IMR-90 (cell line): ENCODE data around the gene RPTOR. TPM values are rescaled to one million over a fixed set of nuclear protein-coding genes. Genes with fewer than 3 reads are reported as not detected.
A peak's percentile ranks its signal among the peaks of the same experiment; 100 is the strongest.

Source experiments
- ATAC-seq: fragments of 200-7000 bp; cut with Tn5 transposase; 2 replicates; pipeline ENCODE4 v1.9.1; 2020; ENCODE audit warnings: low read depth, mild to moderate bottlenecking, moderate library complexity
- BruUV-seq: library from RNA; stranded (reverse); fragments of 400-500 nt; replicated peaks from 2 replicates; lab custom pipeline; 2021; lab: Mats Ljungman, UMichigan
- CTCF ChIA-PET: fragments of 300-600 bp; formaldehyde crosslinking; extraction: SDS; loops from one replicate; lab custom pipeline; 2021; ENCODE audit warnings: antibody characterized with exemption; lab: Yijun Ruan, JAX
- POLR2A ChIA-PET: fragments of 300-600 bp; sonication (Branson Sonifier 250); formaldehyde crosslinking; loops from one replicate; lab custom pipeline; 2022; ENCODE audit warnings: antibody characterized with exemption; ENCODE audit not compliant: unreplicated experiment; lab: Charles Lee
- DNase-seq: peaks from one replicate; pipeline ENCODE4 v3.0.0; 2013
- H2AFZ ChIP-seq: replicated peaks from 2 replicates; pipeline ENCODE3; 2013; ENCODE audit warnings: low read length, mild to moderate bottlenecking; ENCODE audit not compliant: poor library complexity
- H2AK5ac ChIP-seq: 2 replicates; pipeline ENCODE4 v1.6.1; 2013; ENCODE audit warnings: low read depth, low read length, inconsistent platforms
- H2AK9ac ChIP-seq: replicated peaks from 2 replicates; pipeline ENCODE3; 2013; ENCODE audit warnings: mild to moderate bottlenecking, low read depth, low read length, moderate library complexity; ENCODE audit not compliant: poor library complexity
- H2BK120ac ChIP-seq: 2 replicates; pipeline ENCODE4 v1.6.1; 2013; ENCODE audit warnings: low read depth, low read length, inconsistent platforms
- H2BK15ac ChIP-seq: 3 replicates; pipeline ENCODE4 v1.6.1; 2013; ENCODE audit warnings: low read depth, low read length, inconsistent platforms
- H2BK20ac ChIP-seq: 2 replicates; pipeline ENCODE4 v1.6.1; 2013; ENCODE audit warnings: low read depth, mild to moderate bottlenecking, inconsistent platforms, low read length, moderate library complexity
- H2BK5ac ChIP-seq: 2 replicates; pipeline ENCODE4 v1.6.1; 2013; ENCODE audit warnings: mild to moderate bottlenecking, low read depth, low read length, inconsistent platforms; ENCODE audit not compliant: poor library complexity, severe bottlenecking
- H3K14ac ChIP-seq: replicated peaks from 2 replicates; pipeline ENCODE4 v1.6.1; 2013; ENCODE audit warnings: low read depth, low read length, inconsistent platforms
- H3K18ac ChIP-seq: 2 replicates; pipeline ENCODE4 v1.6.1; 2013; ENCODE audit warnings: low read depth, low read length, control low read depth
- H3K23ac ChIP-seq: 2 replicates; pipeline ENCODE4 v1.6.1; 2013; ENCODE audit warnings: low read depth, low read length, inconsistent platforms
- H3K27ac ChIP-seq: 2 replicates; pipeline ENCODE4 v1.5.1; 2013; ENCODE audit warnings: mild to moderate bottlenecking, control low read depth, low read length; ENCODE audit not compliant: insufficient read depth
- H3K27me3 ChIP-seq: 2 replicates; pipeline ENCODE4 v1.6.1; 2013; ENCODE audit warnings: low read length; ENCODE audit not compliant: control insufficient read depth, insufficient read depth
- H3K36me3 ChIP-seq: 2 replicates; pipeline ENCODE4 v1.6.1; 2013; ENCODE audit warnings: low read length, mixed read lengths; ENCODE audit not compliant: control insufficient read depth, insufficient read depth
- H3K4ac ChIP-seq: 2 replicates; pipeline ENCODE4 v1.6.1; 2013; ENCODE audit warnings: low read depth, low read length, inconsistent platforms
- H3K4me1 ChIP-seq: 2 replicates; pipeline ENCODE4 v1.6.1; 2013; ENCODE audit warnings: low read length, mixed read lengths; ENCODE audit not compliant: control insufficient read depth, insufficient read depth
- H3K4me2 ChIP-seq: 2 replicates; pipeline ENCODE4 v1.6.1; 2013; ENCODE audit warnings: low read depth, mild to moderate bottlenecking, control low read depth, low read length, moderate library complexity
- H3K4me3 ChIP-seq: 2 replicates; pipeline ENCODE4 v1.5.1; 2013; ENCODE audit warnings: low read depth, mild to moderate bottlenecking, control low read depth, low read length, moderate library complexity; ENCODE audit not compliant: insufficient read depth
- H3K56ac ChIP-seq: 2 replicates; pipeline ENCODE4 v1.6.1; 2013; ENCODE audit warnings: low read length, inconsistent platforms; ENCODE audit not compliant: insufficient read depth; ENCODE audit errors: extremely low read depth
- H3K79me1 ChIP-seq, 2 experiments: 2 replicates each; pipeline ENCODE4 v1.6.1; 2013; ENCODE audit warnings: low read length in 2 of 2, inconsistent platforms in 1 of 2, low read depth in 1 of 2
- H3K9ac ChIP-seq: 2 replicates; pipeline ENCODE4 v1.6.1; 2013; ENCODE audit warnings: low read depth, low read length, control low read depth
- H3K9me1 ChIP-seq: 2 replicates; pipeline ENCODE4 v1.6.1; 2013; ENCODE audit warnings: low read length, inconsistent platforms; ENCODE audit not compliant: insufficient read depth
- H3K9me3 ChIP-seq: 2 replicates; pipeline ENCODE4 v1.6.1; 2013; ENCODE audit warnings: low read length; ENCODE audit not compliant: control insufficient read depth, insufficient read depth
- H4K20me1 ChIP-seq: 2 replicates; pipeline ENCODE4 v1.6.1; 2013; ENCODE audit warnings: low read length, inconsistent platforms; ENCODE audit not compliant: insufficient read depth
- H4K5ac ChIP-seq: 2 replicates; pipeline ENCODE4 v1.6.1; 2013; ENCODE audit warnings: mild to moderate bottlenecking, low read depth, low read length, control low read depth
- H4K8ac ChIP-seq, 2 experiments: 2 replicates each; pipeline ENCODE4 v1.6.1; 2013; ENCODE audit warnings: low read depth in 2 of 2, low read length in 2 of 2, control low read depth in 1 of 2, inconsistent platforms in 1 of 2
- H4K91ac ChIP-seq: 2 replicates; pipeline ENCODE4 v1.6.1; 2013; ENCODE audit warnings: low read depth, low read length, inconsistent platforms; ENCODE audit not compliant: insufficient read depth
- RAD21 ChIP-seq: IDR thresholded peaks from 2 replicates; pipeline ENCODE4 v1.6.1; 2012; ENCODE audit warnings: low read length, improper control_type of control experiment
- WGBS, 2 experiments: methylation state at CpG; one replicate each; pipeline versions ENCODE4 v1.1.5 to v1.1.7; 2013; ENCODE audit warnings: missing lambda C conversion rate in 2 of 2; ENCODE audit not compliant: insufficient read length in 1 of 2; ENCODE audit errors: extremely low coverage in 2 of 2; 5-methylcytosine and 5-hydroxymethylcytosine counted together
- dilution Hi-C: fragments of 300-500 bp; cut with HindIII; formaldehyde crosslinking; loops from one replicate; pipeline ENCODE4 v1.14.3; 2018; ENCODE audit warnings: low sequenced_read_pairs; ENCODE audit not compliant: unreplicated experiment
- in situ Hi-C: fragments of 300-500 bp; cut with MboI; formaldehyde crosslinking; loops from 3 replicates; pipeline ENCODE4 v1.14.3; 2019; ENCODE audit warnings: low sequenced_read_pairs, inconsistent platforms, mixed read lengths
- intact Hi-C: fragments of 100-400 bp; cut with micrococcal nuclease; formaldehyde crosslinking; loops from 2 replicates; pipeline ENCODE4 v1.10.0; 2022
- polyA plus RNA-seq, 3 experiments: library from polyadenylated mRNA; depleted of rRNA; stranded (reverse); fragments of >200 nt; gene quantifications; 2 replicates each; pipeline ENCODE4 v1.2.3, GENCODE V29; 2012; ENCODE audit warnings: low replicate concordance in 1 of 3
- total RNA-seq: library from RNA; depleted of rRNA; stranded (reverse); fragments of >200 nt; gene quantifications from 2 replicates; pipeline ENCODE4 v1.2.3, GENCODE V29; 2012

The RPTOR gene
- total and polyA plus RNA-seq, 2 of the 4 experiments (the other 2 are of a cell fraction) = 10.8 to 14.7 TPM

GRCh38 chr17:80890921-80891396, 346.3 kb downstream of the RPTOR start:
- WGBS, 2 experiments = 75% methylated on average over 4 of the region's 18 CpGs; no CpG with 5 or more reads in 1 of the 2 experiments
- Histone ChIP-seq H3K36me3 (peaks cover 28% of the 10 kb centered on the region), H3K23ac (peak overlapping the region; percentile 83), H4K5ac (peak overlapping the region; percentile 54), H3K79me1 (peaks cover 14 to 43% of the 10 kb centered on the region in 2 experiments), H3K4me1 (peaks cover 29% of the 10 kb centered on the region), H3K18ac (peak overlapping the region; percentile 97), H3K9ac (peak overlapping the region; percentile 47), H3K9me3 (no peaks in the 10 kb centered on the region), H2BK5ac (peak overlapping the region; percentile 96), H4K8ac (peak overlapping the region; percentile 93), H2BK20ac (peak overlapping the region; percentile 90), H4K20me1 (no peaks in the 10 kb centered on the region; the same call in 1 of the 2 replicates), H3K4me3 (no peak overlapping the region; the same call in 1 of the 2 replicates), H3K14ac (peak overlapping the region; percentile 97), H3K56ac (peak overlapping the region; percentile 96), H3K9me1 (peaks cover 17% of the 10 kb centered on the region), H2BK15ac (peak overlapping the region; percentile 94), H3K27me3 (no peaks in the 10 kb centered on the region), H3K27ac (peak overlapping the region; percentile 94), H2AK5ac (peak overlapping the region; percentile 98), H2BK120ac (peak overlapping the region; percentile 93), H4K91ac (peak overlapping the region; percentile 95), H2AK9ac (peak overlapping the region; percentile 97), H2AFZ (peak overlapping the region; percentile 39), H3K4ac (peak overlapping the region; percentile 94), H3K4me2 (peak overlapping the region; percentile 43)
- POLR2A ChIA-PET = no interaction called here
- no TSS peak for BruUV-seq
- DNase-seq (no peak), ATAC-seq (no peak; the same call in 1 of the 2 replicates)
- CTCF ChIA-PET = no interaction called here
- in situ Hi-C loops (no loop called here), intact Hi-C loops (loop anchor here (5.0 to 10.0 kb wide), 3 partner anchors 216 to 464 kb away; partner anchors contain the start of gene NPTX1), dilution Hi-C loops (no loop called here)
- TF ChIP-seq RAD21 = no peak
